ENCODE data around the gene ATXN7L2. TPM values are rescaled to one million over a fixed set of nuclear protein-coding genes. Genes with fewer than 3 reads are reported as not detected.

ATXN7L2 gene
- total RNA-seq, 2 donors from 2014 or later, result 5.1 to 6.1 TPM

DNA sequence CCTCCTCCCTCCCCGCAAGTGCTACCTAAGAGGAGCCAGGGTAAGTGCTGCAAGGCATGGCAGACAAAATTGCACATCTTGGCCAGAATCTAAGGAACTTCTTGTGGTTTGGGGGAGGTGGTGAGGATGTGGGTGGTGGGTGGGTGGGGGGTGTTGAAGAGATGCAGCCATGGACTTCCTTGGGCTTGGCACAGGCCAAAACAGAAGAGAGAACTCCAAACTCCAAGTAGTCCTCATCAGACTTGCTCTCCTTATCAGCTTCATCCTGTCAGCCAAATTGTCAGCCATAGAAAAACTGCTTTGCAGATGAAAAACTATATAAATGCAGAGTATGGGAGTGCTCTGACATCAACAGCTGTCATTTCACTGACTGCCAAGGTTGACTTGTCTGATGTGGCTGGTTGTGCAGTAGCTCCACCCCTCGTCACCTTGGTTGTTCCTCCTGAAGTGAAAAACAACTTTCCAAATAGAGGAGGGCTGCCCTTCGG lies 18.7 kb downstream of the ATXN7L2 start:
- no peak overlapping the region for H3K27ac ChIP-seq (ENCODE audit: low read depth, low read length)
- Mint-ChIP-seq H3K36me3 (ENCODE audit: low read depth) (no peaks in the 10 kb centered on the region), H3K27me3 (ENCODE audit: insufficient read depth) (peaks cover 10% of the 10 kb centered on the region), H3K4me3 (no peak overlapping the region), H3K4me1 (peaks cover 18% of the 10 kb centered on the region), H3K9me3 (no peaks in the 10 kb centered on the region), H3K27ac (no peak overlapping the region)
- TF ChIP-seq, protein P1, sequence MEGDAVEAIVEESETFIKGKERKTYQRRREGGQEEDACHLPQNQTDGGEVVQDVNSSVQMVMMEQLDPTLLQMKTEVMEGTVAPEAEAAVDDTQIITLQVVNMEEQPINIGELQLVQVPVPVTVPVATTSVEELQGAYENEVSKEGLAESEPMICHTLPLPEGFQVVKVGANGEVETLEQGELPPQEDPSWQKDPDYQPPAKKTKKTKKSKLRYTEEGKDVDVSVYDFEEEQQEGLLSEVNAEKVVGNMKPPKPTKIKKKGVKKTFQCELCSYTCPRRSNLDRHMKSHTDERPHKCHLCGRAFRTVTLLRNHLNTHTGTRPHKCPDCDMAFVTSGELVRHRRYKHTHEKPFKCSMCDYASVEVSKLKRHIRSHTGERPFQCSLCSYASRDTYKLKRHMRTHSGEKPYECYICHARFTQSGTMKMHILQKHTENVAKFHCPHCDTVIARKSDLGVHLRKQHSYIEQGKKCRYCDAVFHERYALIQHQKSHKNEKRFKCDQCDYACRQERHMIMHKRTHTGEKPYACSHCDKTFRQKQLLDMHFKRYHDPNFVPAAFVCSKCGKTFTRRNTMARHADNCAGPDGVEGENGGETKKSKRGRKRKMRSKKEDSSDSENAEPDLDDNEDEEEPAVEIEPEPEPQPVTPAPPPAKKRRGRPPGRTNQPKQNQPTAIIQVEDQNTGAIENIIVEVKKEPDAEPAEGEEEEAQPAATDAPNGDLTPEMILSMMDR (conservative IDR thresholded peaks at IDR 0.05), result no peak
- H3K9me3 ChIP-seq (ENCODE audit: control insufficient read depth, low read length), result no peaks in the 10 kb centered on the region
- peaks cover 2% of the 10 kb centered on the region for H3K4me1 ChIP-seq (ENCODE audit: control insufficient read depth, insufficient read depth, low read length)
- WGBS, 2 experiments (ENCODE audit: insufficient coverage in 1 of 2, insufficient read length in 1 of 2), result 90 to 91% methylated on average over 2 to 3 of the region's 3 CpGs
- no peak overlapping the region for H3K4me3 ChIP-seq (ENCODE audit: low read length)
- H3K27me3 ChIP-seq (ENCODE audit: control insufficient read depth, insufficient read depth, low read length, poor library complexity, severe bottlenecking), result peaks cover 9% of the 10 kb centered on the region
- H3K36me3 ChIP-seq (ENCODE audit: control insufficient read depth, insufficient read depth, low read length), result no peaks in the 10 kb centered on the region
- DNase-seq, result no peak
- H3K9ac ChIP-seq (ENCODE audit: extremely low read depth, low read length, poor library complexity, severe bottlenecking), result no peak overlapping the region

DNA sequence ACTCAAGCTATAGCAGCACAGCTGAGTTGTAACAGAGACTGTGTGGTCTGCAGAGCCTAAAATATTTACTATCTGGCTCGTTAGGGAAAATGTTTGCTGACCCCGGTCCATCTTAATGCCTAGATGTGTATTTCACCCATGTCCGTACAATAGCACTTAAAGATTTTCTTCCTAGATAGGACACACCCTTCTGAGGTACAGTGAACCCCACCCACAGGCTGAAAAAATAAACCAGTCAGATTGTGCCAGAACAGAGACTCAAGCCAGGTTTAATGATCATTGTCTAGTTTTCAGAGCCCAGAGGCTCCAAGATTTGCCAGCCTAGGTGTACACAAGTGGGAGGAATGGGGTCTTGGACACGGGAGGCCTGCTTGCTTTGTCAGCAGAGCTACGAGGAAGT lies 20.2 kb downstream of the ATXN7L2 start:
- no peaks in the 10 kb centered on the region for H3K36me3 Mint-ChIP-seq (ENCODE audit: low read depth)
- Histone ChIP-seq H3K36me3 (ENCODE audit: control insufficient read depth, insufficient read depth, low read length) (no peaks in the 10 kb centered on the region), H3K9me3 (ENCODE audit: control insufficient read depth, low read length) (no peaks in the 10 kb centered on the region), H3K4me3 (ENCODE audit: low read length) (no peak overlapping the region), H3K9ac (ENCODE audit: extremely low read depth, low read length, poor library complexity, severe bottlenecking) (no peak overlapping the region), H3K4me1 (ENCODE audit: control insufficient read depth, insufficient read depth, low read length) (no peaks in the 10 kb centered on the region), H3K27me3 (ENCODE audit: control insufficient read depth, insufficient read depth, low read length, poor library complexity, severe bottlenecking) (peaks cover 22% of the 10 kb centered on the region), H3K27ac (ENCODE audit: low read depth, low read length) (no peak overlapping the region)
- no peak overlapping the region for H3K4me3 Mint-ChIP-seq
- 90 to 97% methylated on average over 4 to 5 of the region's 5 CpGs for WGBS, 2 experiments (ENCODE audit: insufficient coverage in 1 of 2, insufficient read length in 1 of 2)
- H3K4me1 Mint-ChIP-seq, result peaks cover 8% of the 10 kb centered on the region
- no peak for DNase-seq
- H3K27ac Mint-ChIP-seq, result no peak overlapping the region
- TF ChIP-seq, protein P1 (conservative IDR thresholded peaks at IDR 0.05), result no peak
- peaks cover 25% of the 10 kb centered on the region for H3K27me3 Mint-ChIP-seq (ENCODE audit: insufficient read depth)
- no peaks in the 10 kb centered on the region for H3K9me3 Mint-ChIP-seq

DNA sequence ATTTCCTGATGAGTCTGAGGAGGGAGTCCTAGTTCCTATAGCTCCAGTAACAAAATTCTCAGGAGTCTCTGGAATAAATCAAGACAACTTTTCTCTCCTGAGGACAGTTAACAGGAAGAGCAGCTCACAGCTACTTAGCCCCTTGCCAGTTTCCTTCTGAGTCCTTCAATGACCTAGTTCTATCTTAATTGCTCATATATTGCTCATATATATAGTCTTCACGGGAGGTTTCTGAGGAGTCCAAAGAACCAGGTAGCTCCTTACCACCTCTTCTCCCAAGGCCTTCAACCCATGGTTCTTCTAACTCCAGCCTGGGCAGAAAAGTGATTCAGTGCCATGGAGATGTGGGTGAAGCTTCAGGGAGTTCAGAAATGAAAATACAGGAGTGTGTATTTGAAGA lies 21.3 kb downstream of the ATXN7L2 start:
- Mint-ChIP-seq H3K9me3 (no peaks in the 10 kb centered on the region), H3K4me3 (no peak overlapping the region), H3K36me3 (ENCODE audit: low read depth) (no peaks in the 10 kb centered on the region), H3K27me3 (ENCODE audit: insufficient read depth) (peaks cover 31% of the 10 kb centered on the region), H3K27ac (no peak overlapping the region), H3K4me1 (peaks cover 13% of the 10 kb centered on the region)
- Histone ChIP-seq H3K9me3 (ENCODE audit: control insufficient read depth, low read length) (no peaks in the 10 kb centered on the region), H3K27me3 (ENCODE audit: control insufficient read depth, insufficient read depth, low read length, poor library complexity, severe bottlenecking) (peaks cover 27% of the 10 kb centered on the region), H3K36me3 (ENCODE audit: control insufficient read depth, insufficient read depth, low read length) (no peaks in the 10 kb centered on the region), H3K4me3 (ENCODE audit: low read length) (no peak overlapping the region), H3K9ac (ENCODE audit: extremely low read depth, low read length, poor library complexity, severe bottlenecking) (no peak overlapping the region), H3K27ac (ENCODE audit: low read depth, low read length) (no peak overlapping the region), H3K4me1 (ENCODE audit: control insufficient read depth, insufficient read depth, low read length) (no peaks in the 10 kb centered on the region)
- WGBS, 2 experiments (ENCODE audit: insufficient coverage in 1 of 2, insufficient read length in 1 of 2), result 83 to 100% methylated on average over 1 of the region's 1 CpG
- DNase-seq, result no peak
- TF ChIP-seq, protein P1 (conservative IDR thresholded peaks at IDR 0.05), result no peak

Data from endodermal cell (in vitro differentiated cells).